Measurements from ENCODE around the gene IFI30.

Gene IFI30

GRCh38 chr19:18173572-18174288 lies at the start of gene IFI30:
Gene IFI30, plus strand, starts transcription at chr19:18173813. Its CDS starts 29 bp downstream, at chr19:18173842.
- DNase-seq (ENCODE audit: low read depth), result peak; percentile 36

GRCh38 chr19:18123819-18124218 lies 49.8 kb upstream of the IFI30 start:
- DNase-seq (ENCODE audit: low read depth), result no peak

- DNase-seq (ENCODE audit: low read depth), result no peak
These were observed 47.5 kb upstream of the IFI30 start for GRCh38 chr19:18126097-18126496.

GRCh38 chr19:18128044-18128443 lies 45.6 kb upstream of the IFI30 start:
- no peak for DNase-seq (ENCODE audit: low read depth)

- no peak for DNase-seq (ENCODE audit: low read depth)
These were observed 44.8 kb upstream of the IFI30 start for GRCh38 chr19:18128805-18129204.

GRCh38 chr19:18130523-18131242 lies 42.9 kb upstream of the IFI30 start:
- DNase-seq (ENCODE audit: low read depth), result no peak

GRCh38 chr19:18131841-18132596 lies 41.6 kb upstream of the IFI30 start:
- DNase-seq (ENCODE audit: low read depth), result no peak

- no peak for DNase-seq (ENCODE audit: low read depth)
These were observed 37.7 kb upstream of the IFI30 start for GRCh38 chr19:18135712-18136584.

- no peak for DNase-seq (ENCODE audit: low read depth)
These were observed 36.4 kb upstream of the IFI30 start for GRCh38 chr19:18137242-18137641.

- no peak for DNase-seq (ENCODE audit: low read depth)
These were observed 35.8 kb upstream of the IFI30 start for GRCh38 chr19:18137657-18138339.

- no peak for DNase-seq (ENCODE audit: low read depth)
These were observed 33.1 kb upstream of the IFI30 start for GRCh38 chr19:18140473-18140872.

GRCh38 chr19:18141031-18141430 lies 32.6 kb upstream of the IFI30 start:
- DNase-seq (ENCODE audit: low read depth), result no peak

- no peak for DNase-seq (ENCODE audit: low read depth)
These were observed 29.7 kb upstream of the IFI30 start for GRCh38 chr19:18143902-18144301.

- DNase-seq (ENCODE audit: low read depth), result no peak
These were observed 29.3 kb upstream of the IFI30 start for GRCh38 chr19:18144361-18144760.

- no peak for DNase-seq (ENCODE audit: low read depth)
These were observed 28.7 kb upstream of the IFI30 start for GRCh38 chr19:18144906-18145305.

GRCh38 chr19:18145391-18145999 lies 28.1 kb upstream of the IFI30 start:
- no peak for DNase-seq (ENCODE audit: low read depth)

GRCh38 chr19:18147396-18147795 lies 26.2 kb upstream of the IFI30 start:
- no peak for DNase-seq (ENCODE audit: low read depth)

GRCh38 chr19:18149596-18149975 lies 24.0 kb upstream of the IFI30 start:
- DNase-seq (ENCODE audit: low read depth), result no peak

GRCh38 chr19:18150776-18151624 lies 22.6 kb upstream of the IFI30 start:
- no peak for DNase-seq (ENCODE audit: low read depth)

- peak; percentile 94 for DNase-seq (ENCODE audit: low read depth)
These were observed 21.2 kb upstream of the IFI30 start for GRCh38 chr19:18152442-18152816.

Data from T-helper 22 cell (primary cell).